ENCODE results near the gene SLC6A13. TPM values are rescaled to one million over a fixed set of nuclear protein-coding genes. Genes with fewer than 3 reads are reported as not detected.

Gene SLC6A13
- total and polyA plus RNA-seq, 2 of the 13 experiments (the other 11 are each of a cell fraction or from before 2014, with no cell fraction given), result 0.05 to 0.15 TPM

DNA sequence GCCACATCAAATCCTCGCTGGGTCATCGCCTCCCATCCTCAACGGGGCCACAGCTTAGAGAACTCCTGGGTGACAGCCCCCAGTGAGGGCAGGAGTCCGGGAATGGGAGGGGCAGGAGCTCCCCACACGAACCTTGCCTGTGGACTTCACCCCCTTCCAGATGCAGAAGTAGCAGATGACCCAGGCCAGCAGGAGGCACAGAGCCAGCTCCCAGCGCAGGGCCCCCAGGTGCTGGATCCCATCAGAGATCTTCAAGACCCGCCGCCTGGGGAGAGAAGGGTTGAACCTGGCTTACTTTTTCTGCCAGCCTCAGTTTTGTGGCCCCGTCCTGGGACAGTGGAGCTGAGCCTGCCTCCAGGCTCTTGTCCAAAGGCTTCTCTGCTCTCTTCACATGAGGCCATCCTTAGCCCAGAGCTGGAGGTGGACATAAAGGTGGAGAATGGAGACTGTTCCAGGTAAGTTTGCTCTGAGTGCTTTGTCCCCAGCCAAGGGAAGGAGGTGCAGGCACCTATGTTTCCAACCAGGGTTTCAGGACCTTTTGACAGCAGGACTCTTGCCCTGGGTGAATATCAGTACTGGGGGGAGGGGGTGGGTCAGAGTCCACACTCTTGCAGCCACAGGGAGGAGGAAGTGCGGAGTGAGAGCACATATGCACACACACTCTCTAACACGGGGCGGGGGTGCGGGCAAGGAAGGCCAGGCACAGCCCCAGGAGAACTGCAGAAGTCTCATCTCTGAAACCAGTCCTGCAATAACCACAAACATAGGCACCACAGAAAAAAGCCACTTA is 25.4 kb downstream of the SLC6A13 start (continued):
- TF ChIP-seq ZNF790 (CRISPR knock-in tag; IDR thresholded peaks at IDR 0.05; ENCODE audit: borderline replicate concordance) (no peak), HNF1B (CRISPR knock-in tag; IDR thresholded peaks at IDR 0.05) (peak; percentile 20), GZF1 (CRISPR knock-in tag; IDR thresholded peaks at IDR 0.05) (no peak), ZNF782 (CRISPR knock-in tag; IDR thresholded peaks at IDR 0.05; ENCODE audit: borderline replicate concordance) (0 out of 2 replicates have a peak, but pooled peaks have one; percentile 6), ZNF292 (CRISPR knock-in tag; IDR thresholded peaks at IDR 0.05; ENCODE audit: borderline replicate concordance, low read depth) (peak; percentile 44; the same call in 1 of the 2 replicates), CHD2 (IDR thresholded peaks at IDR 0.05; ENCODE audit: low read depth, low read length) (no peak), TBX3 (IDR thresholded peaks at IDR 0.05; ENCODE audit: borderline replicate concordance) (no peak), BCL6 (CRISPR knock-in tag; IDR thresholded peaks at IDR 0.05) (peak; percentile 38; the same call in 1 of the 2 replicates), POGZ (CRISPR knock-in tag; IDR thresholded peaks at IDR 0.05) (0 out of 2 replicates have a peak, but pooled peaks have one; percentile 7), NFATC3 (CRISPR knock-in tag; IDR thresholded peaks at IDR 0.05) (no peak), ZNF878 (CRISPR knock-in tag; IDR thresholded peaks at IDR 0.05) (no peak), ETS1 (CRISPR knock-in tag; IDR thresholded peaks at IDR 0.05) (no peak), ZNF615 (CRISPR knock-in tag; IDR thresholded peaks at IDR 0.05; ENCODE audit: borderline replicate concordance) (no peak), ZNF484 (CRISPR knock-in tag; IDR thresholded peaks at IDR 0.05; ENCODE audit: borderline replicate concordance, low read depth) (no peak), ZNF788 (CRISPR knock-in tag; IDR thresholded peaks at IDR 0.05; ENCODE audit: borderline replicate concordance) (no peak; the same call in 1 of the 2 replicates), PRDM15 (CRISPR knock-in tag; IDR thresholded peaks at IDR 0.05) (no peak), ZNF251 (CRISPR knock-in tag; IDR thresholded peaks at IDR 0.05) (no peak)
- TF ChIP-seq, protein P1, sequence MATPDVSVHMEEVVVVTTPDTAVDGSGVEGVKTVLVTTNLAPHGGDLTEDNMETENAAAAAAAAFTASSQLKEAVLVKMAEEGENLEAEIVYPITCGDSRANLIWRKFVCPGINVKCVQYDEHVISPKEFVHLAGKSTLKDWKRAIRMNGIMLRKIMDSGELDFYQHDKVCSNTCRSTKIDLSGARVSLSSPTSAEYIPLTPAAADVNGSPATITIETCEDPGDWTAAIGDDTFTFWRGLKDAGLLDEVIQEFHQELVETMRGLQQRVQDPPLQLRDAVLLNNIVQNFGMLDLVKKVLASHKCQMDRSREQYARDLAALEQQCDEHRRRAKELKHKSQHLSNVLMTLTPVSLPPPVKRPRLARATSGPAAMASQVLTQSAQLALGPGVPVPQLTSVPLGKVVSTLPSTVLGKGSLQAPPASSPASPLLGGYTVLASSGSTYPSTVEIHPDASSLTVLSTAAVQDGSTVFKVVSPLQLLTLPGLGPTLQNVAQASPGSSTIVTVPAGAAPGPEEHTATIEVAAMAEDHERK (CRISPR knock-in tag; IDR thresholded peaks at IDR 0.05; ENCODE audit: low read depth), result no peak
